ENCODE measurements around the gene SNTG2. TPM values are rescaled to one million over a fixed set of nuclear protein-coding genes. Genes with fewer than 3 reads are reported as not detected.

Gene SNTG2
- total and polyA plus RNA-seq, 2 of the 13 experiments (the other 11 are each of a cell fraction or from before 2014, with no cell fraction given): not detected

DNA sequence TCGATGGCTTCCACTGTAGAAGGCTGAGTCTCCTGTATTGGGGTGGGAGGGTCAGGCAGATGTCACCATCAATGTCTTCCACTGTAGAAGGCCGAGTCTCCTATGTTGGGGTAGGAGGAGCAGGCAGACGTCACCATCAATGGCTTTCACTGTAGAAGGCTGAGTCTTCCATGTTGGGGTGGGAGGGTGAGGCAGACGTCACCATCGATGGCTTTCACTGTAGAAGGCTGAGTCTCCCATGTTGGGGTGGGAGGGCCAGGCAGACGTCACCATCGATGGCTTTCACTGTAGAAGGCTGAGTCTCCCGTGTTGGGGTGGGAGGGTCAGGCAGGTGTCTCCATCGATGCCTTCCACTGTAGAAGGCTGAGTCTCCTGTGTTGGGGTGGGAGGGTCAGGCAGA is 345.1 kb downstream of the SNTG2 start:
- CTCF ChIA-PET (ENCODE audit: low intra/inter-chr PET ratio, low total read pairs): no interaction called here
- WGBS (ENCODE audit: low lambda C conversion rate): 3% methylated on average over 8 of the region's 9 CpGs
- H3K4me1 ChIP-seq (ENCODE audit: insufficient read depth, low read length): no peaks in the 10 kb centered on the region
- H3K27me3 ChIP-seq (ENCODE audit: control insufficient read depth in 1 of 2, insufficient read depth in 2 of 2, low read length in 2 of 2): peaks cover 1 to 35% of the 10 kb centered on the region in 2 experiments; a peak in 4 of 5 replicates
- POLR2A ChIA-PET: no interaction called here
- no peak overlapping the region for H3K4me2 ChIP-seq (ENCODE audit: low read depth, low read length)
- H3K9me3 ChIP-seq (ENCODE audit: low read length): no peaks in the 10 kb centered on the region
- H3K9ac ChIP-seq (ENCODE audit: insufficient read depth, low read depth, low read length): no peak overlapping the region
- H3K79me2 ChIP-seq (ENCODE audit: insufficient read depth, low read length): no peaks in the 10 kb centered on the region
- no peak overlapping the region for H3K27ac ChIP-seq (ENCODE audit: extremely low read length, insufficient read depth, low read length)
- in situ Hi-C loops (cut with HindIII; ENCODE audit: extremely low pct_ligation_motif_present, low pct_unique_long_range_greater_than_20kb): no loop called here
- H3K36me3 ChIP-seq (replicated peaks in 1 of 2; ENCODE audit: control insufficient read depth in 1 of 2, insufficient read depth in 2 of 2, low read length in 2 of 2): no peaks in the 10 kb centered on the region
- FAIRE-seq (no peak), ATAC-seq (no peak), DNase-seq (ENCODE audit: low spot score) (no peak)
- intact Hi-C loops (cut with micrococcal nuclease; ENCODE audit: unreplicated experiment): no loop called here
- H4K20me1 ChIP-seq (ENCODE audit: insufficient read depth, low read length): no peaks in the 10 kb centered on the region; the same call in 1 of the 2 replicates
- no TSS peak for BruUV-seq (replicated peaks)
- H2AFZ ChIP-seq (ENCODE audit: low read length): no peak overlapping the region
- TF ChIP-seq, protein P1, sequence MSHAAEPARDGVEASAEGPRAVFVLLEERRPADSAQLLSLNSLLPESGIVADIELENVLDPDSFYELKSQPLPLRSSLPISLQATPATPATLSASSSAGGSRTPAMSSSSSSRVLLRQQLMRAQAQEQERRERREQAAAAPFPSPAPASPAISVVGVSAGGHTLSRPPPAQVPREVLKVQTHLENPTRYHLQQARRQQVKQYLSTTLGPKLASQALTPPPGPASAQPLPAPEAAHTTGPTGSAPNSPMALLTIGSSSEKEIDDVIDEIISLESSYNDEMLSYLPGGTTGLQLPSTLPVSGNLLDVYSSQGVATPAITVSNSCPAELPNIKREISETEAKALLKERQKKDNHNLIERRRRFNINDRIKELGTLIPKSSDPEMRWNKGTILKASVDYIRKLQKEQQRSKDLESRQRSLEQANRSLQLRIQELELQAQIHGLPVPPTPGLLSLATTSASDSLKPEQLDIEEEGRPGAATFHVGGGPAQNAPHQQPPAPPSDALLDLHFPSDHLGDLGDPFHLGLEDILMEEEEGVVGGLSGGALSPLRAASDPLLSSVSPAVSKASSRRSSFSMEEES (CRISPR knock-in tag; IDR thresholded peaks at IDR 0.05): no peak
- TF ChIP-seq ZNF792 (CRISPR knock-in tag; IDR thresholded peaks at IDR 0.05) (no peak), ZKSCAN8 (CRISPR knock-in tag; IDR thresholded peaks at IDR 0.05; ENCODE audit: borderline replicate concordance) (no peak), CSRNP1 (CRISPR knock-in tag; IDR thresholded peaks at IDR 0.05) (no peak), CREB1 (IDR thresholded peaks at IDR 0.05) (peak; percentile 62; the same call in 1 of the 2 replicates), CREB1 (CRISPR knock-in tag; IDR thresholded peaks at IDR 0.05) (no peak)
- no peak overlapping the region for H3K4me3 ChIP-seq (replicated peaks in 1 of 3; ENCODE audit: insufficient read depth in 1 of 3, low read depth in 2 of 3, low read length in 3 of 3)
